ENCODE data around the gene CTAGE9.
"Not testable (repeated sequence)": the region's sequence is repeated elsewhere in the genome, so short reads cannot be mapped to it uniquely, and the experiment has no call there.

Gene CTAGE9, protein sequence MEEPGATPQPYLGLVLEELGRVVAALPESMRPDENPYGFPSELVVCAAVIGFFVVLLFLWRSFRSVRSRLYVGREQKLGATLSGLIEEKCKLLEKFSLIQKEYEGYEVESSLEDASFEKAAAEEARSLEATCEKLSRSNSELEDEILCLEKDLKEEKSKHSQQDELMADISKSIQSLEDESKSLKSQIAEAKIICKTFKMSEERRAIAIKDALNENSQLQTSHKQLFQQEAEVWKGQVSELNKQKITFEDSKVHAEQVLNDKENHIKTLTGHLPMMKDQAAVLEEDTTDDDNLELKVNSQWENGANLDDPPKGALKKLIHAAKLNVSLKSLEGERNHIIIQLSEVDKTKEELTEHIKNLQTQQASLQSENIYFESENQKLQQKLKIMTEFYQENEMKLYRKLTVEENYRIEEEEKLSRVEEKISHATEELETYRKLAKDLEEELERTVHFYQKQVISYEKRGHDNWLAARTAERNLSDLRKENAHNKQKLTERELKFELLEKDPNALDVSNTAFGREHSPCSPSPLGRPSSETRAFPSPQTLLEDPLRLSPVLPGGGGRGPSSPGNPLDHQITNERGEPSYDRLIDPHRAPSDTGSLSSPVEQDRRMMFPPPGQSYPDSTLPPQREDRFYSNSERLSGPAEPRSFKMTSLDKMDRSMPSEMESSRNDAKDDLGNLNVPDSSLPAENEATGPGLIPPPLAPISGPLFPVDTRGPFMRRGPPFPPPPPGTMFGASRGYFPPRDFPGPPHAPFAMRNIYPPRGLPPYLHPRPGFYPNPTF

DNA sequence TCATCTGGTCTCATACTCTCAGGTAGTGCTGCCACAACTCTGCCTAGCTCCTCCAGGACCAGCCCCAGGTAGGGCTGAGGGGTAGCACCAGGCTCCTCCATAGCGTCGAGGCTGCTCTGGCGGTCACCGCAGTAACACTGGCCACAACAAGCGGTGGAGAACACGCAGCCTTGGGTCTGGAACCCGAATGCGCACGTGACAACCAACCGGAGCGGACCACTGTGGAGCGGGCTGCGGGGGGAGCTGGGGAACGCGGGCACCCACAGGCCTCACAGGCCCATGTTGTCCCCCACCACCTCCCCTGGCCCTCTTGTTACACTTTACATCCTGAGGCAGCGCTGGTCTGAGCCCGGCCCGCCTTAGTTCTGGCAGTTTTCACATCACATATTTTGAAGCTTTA is at the start of gene CTAGE9:
Gene CTAGE9, minus strand, starts transcription at position 101 of the 400 bp plus-strand sequence. Its CDS starts 0 bp downstream, at position 101.
- DNase-seq (ENCODE audit: low read depth in 2 of 2): not testable (repeated sequence)

DNA sequence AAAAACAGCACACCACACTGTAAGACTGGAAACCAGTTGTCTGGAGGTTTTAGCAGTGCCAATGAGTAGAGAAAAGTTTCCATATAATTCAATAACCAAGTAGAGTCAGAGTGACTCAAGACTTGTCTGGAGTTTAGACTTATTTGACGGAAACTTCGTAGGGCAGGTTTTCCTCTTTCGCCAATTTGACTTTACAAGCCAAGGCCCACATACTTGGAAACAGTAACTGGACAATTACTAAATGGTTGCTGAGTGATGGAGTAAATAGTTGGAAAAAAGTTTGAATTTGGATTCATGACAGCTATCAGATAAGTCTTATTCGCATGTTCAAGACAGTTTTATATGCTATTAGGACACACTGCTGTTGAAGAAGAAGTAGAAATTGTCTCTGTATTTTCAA is 48.1 kb upstream of the CTAGE9 start:
- no peak for DNase-seq (ENCODE audit: low read depth in 2 of 2)

DNA sequence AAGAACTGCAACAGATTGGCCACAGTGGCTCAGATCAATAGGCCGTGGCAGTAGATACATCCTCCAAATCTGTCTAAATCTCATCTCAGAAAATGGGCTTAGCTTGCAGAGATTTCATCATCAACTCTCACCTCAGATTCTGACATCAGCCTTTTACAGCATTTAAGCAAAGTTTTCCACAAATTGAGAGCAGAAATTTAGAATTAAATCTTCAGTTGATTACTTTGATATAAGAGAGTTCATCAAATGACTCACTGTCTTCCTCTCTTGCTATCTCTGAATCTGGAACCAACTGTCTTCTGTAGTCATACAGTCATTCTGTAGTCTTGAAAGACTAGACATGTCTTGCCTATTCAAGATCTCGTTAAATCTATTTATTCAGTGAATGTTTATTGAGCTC is 45.2 kb upstream of the CTAGE9 start:
- DNase-seq (ENCODE audit: low read depth in 2 of 2): no peak

DNA sequence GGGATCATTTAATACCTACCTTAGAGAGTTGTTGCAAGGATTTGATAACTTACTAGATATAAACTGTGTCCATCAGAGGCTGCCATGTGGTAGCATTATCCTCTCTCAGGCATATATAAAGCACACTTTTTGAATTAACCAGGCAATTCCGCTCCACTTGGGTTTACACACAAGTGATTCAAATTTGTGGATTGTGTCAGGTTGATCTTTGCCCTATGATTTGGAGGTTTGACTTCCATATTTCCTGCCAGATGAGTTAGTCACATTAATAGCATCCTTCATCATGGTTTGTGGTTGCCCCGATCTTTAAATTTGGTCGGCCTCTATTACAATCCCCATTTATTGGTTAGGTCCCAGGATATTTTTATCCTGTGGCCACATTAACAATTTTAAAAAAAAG is 44.8 kb upstream of the CTAGE9 start:
- no peak for DNase-seq (ENCODE audit: low read depth in 2 of 2)

DNA sequence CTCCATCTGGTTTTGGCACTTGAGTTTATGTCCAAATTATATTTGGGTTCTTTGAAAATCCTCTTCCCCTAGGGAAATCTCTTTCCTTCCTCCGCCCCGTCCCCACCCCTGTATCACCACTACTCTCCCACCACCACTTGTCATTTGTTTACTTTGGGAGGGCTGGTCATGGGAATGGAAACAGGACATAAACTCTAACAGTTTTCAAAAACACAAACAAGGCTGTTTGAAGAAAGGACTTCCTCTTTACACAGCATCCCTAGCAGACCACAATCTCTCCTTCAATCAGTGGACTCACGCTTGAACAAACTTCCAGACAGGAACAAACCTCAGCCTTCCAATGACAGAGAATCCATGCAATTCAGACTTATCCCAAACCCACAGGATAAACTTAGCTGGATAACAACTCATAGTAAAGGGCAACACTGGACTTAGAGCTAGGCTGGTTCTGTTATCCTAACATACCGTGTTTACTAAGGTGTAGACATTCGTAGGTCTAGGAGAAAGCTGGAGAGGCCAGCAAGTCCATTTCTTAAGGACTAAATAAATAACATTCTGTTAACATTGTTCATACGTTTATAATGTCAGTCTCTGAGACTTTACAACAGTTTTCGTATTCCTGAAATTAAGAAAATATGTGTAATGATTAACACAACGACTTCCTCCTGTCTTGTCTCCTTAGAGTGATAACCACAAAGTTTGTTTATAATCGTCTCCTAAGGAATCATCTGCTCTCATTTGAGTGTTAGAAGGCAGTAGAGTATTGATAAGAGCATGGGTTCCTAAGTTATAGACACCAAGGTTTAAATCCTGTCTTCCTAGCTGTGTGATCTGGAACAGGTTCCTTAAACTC is 44.1 kb upstream of the CTAGE9 start:
- no peak for DNase-seq (ENCODE audit: low read depth in 2 of 2)

DNA sequence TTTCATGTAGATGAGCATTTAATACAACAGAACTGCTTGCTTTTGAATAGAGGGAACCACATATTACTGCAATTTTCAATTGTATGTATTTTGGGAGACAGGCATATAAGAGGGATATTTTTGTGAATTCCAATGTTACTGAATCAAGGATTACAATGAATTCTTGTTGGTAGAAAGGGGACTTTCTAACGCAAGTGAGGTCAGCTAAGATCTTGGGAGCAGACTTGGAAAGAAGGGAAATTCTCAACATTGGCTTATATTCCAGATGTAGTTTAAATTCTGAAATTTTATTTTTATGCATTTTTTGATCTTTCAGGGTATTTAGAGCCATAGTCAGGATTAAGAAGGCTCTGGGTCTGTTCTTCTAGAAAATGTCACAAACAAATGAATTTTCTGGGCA is 43.3 kb upstream of the CTAGE9 start:
- DNase-seq (ENCODE audit: low read depth in 2 of 2): no peak

DNA sequence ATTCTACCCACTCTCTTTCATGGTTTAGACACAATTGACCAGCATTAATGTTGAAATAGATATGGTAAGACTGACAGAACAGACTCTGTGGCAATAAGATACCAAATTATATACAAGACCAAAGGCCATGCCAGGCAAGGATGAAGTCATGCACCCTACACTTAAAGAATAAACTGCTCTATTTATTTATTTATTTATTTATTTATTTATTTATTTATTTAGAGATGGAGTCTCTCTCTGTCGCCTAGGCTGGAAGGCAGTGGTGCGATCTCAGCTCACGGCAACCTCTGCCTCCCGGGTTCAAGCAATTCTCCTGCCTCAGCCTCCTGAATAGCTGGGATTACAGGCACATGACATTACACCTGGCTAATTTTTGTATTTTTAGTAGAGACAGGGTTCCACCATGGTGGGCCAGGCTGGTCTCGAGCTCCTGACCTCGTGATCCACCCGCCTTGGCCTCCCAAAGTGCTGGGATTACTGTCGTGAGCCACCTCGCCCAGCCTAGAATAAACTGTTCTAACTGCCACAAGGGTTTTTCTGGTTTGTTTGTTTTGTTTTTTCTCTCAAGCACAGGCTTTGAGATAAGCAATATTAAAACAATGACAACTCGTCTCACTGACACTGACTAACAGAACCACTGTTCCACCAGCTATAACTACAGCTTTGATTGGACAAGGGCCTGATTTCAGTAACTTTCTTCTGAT is 40.3 kb upstream of the CTAGE9 start:
- not testable (repeated sequence) for DNase-seq (ENCODE audit: low read depth in 2 of 2)

DNA sequence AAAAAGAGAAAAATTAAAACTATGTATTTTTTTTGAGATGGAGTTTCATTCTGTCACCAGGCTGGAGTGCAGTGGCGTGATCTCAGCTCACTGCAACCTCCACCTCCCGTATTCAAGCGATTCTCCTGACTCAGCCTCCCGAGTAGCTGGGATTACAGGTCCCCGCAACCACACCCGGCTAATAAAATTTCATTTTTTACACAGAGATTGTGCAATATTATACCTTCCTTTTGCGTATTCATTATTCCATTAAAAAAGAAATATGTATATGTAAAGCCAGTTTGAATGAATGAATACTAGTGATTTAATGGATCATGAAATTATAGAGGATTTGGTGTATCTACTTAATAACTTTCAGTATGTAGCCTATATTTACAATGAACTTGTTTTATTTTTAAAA is 38.2 kb upstream of the CTAGE9 start:
- DNase-seq (ENCODE audit: low read depth in 2 of 2): no peak

DNA sequence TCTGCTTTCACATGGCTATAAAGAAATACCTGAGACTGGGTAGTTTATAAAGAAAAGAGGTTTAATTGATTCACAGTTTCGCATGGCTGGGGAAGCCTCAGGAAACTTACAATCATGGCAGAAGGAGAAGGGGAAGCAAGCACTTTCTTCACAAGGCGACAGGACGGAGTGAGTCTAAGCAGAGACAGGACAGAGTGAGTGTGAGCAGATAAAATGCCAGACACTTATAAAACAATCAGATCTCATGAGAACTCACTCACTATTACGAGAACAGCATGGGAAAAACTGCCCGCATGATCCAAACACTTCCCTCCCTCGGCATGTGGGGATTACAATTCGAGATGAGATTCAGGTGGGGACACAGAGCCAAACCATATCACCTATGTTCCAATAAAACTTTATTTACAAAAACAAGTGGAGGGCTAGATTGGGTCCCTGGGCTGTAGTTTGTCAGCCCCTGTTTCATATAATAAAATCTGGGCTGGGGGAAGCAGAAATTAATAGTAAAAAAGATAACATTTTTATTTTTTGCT is 37.1 kb upstream of the CTAGE9 start:
- no peak for DNase-seq (ENCODE audit: low read depth in 2 of 2)

DNA sequence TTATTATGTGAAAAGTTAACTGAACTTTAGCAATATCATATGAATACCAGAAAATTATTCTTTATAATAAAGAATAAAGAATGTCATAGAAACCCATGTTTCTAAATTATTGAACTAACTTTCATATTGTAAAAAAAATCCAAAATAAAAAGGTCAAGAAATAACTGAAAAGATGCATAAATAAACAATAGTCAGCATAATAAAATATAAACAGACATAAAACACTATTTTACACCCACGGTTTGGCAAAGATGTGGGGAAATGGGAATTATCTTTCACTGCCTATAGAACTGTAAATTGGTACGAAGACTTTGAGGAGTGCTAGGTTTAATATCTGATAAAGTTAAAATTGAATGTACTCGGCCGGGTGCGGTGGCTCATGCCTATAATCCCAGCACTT is 34.7 kb upstream of the CTAGE9 start:
- no peak for DNase-seq (ENCODE audit: low read depth in 2 of 2)

DNA sequence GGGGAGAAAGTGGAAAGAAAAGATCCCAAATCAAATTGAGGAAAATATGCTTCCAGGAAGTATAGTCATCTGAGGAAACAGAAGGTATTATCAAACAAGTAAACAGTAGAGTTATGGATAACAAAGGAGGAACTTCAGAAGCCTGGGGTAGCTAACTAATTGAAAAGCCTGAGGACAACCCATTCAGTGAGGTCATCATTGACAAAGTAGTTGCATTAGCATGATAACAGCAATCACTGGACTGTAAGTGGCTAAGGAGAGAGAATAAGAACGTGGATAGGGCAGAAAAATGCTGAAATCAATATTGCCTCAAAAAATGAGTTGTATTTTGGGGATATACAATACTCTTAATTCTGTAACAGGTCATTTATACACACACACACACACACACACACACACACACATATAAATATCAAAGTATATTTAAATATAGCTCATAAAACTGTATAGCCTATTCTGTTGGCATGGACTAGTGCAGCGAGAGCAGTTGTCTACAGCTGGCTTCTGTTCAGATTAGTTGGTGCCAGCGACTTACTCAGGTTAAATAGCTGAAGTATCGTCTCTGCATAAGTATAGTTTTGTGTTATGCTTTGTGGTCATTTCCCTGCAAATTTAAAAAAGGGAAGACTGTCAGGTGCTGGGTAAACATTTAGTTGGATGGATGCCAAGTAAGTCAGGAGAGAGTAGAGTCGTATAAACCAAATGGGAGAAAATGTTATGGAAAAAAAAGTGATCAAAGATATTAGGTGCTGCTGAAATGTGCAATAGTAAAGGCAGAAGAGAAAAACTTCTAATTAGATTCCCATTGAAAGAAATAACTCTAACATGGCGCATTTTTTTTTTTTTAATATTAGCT is 33.8 kb upstream of the CTAGE9 start:
- DNase-seq (ENCODE audit: low read depth in 2 of 2): no peak

DNA sequence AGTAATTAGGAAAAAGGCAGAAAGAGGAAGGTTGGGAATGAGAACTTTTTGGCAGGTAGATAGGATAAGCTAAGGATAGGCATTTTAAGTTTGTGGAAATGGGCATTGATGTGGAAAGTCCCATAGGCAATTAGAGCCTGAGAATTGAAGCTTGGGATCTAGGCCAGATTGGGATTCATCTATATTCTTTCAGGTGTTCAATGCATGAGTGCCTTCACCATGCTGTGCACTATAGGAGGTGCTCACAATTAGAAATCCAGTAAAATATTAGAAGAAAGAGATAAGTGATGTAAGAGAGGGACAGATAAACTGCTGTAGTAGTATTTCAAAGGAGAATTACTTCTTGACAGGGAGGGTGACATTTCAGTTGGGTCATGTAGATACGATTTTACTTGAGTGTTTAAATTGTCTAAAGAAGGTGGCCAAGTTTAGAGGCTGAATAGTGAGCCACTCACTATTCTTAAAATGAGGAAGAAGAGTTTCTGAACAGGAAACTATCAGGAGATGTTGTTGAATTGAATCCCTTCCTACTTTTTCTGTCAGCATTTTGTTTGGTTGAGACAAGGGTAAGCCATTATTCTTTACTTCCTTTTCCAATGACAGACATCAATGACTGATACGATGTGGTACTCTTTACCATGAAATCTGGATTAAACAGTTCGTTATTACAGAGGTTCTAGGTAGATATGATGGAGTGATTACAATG is 31.0 kb upstream of the CTAGE9 start:
- DNase-seq (ENCODE audit: low read depth in 2 of 2): no peak

DNA sequence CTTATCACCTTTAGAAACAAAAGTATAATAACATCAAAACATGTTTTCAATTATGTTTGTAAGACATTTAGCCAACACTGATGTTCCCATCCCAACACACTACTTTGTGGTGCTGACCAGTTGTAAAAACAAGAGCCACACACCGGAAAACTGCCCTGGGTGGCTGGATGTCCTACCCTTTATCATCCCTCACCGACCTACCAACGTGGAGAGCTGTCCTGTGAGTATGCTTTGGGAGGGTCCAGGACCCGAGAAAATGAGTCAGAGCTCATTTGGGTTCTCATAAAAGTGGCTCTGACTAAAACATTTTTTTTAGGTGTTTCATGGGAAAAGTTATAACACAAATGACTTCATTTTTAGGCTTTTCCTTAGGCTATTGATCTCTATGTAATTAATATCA is 29.3 kb upstream of the CTAGE9 start:
- DNase-seq (ENCODE audit: low read depth in 2 of 2): no peak

DNA sequence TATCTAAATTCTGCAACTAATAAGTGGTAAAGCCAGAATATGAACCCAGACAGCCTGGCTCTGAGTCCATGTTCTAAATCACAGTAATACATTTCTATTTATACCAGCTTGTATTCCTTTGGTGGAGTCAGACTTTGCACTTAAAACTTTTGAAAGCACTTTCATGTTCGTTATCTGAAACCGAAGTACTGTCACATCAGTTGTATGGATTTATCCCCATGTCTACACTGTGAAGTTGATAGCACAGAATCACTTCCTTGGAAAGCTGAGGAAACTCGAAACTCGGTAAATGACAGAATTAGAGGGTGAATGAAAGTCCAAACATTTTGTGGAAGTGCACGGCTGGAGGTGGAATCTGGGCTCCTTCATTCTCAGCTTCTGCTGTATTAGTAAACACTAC is 28.3 kb upstream of the CTAGE9 start:
- no peak for DNase-seq (ENCODE audit: low read depth in 2 of 2)

DNA sequence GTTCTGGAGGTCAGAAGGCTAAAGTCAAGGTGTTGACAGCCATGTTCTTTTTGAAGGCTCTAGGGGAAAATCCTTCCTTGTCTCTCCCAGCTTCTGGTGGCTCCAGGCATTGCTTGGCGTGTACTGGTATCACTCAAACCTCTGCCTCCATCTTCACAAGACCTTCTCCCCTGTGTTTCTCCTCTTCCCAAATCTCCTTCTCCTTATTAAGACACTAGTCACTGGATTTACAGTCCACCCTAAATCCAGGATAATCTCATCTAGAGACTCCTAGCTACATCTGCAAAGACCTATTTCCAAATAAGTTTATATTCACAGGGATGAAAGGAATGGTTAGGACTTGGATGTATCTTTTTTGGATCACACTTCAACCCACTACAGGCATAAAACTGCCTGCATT is 26.0 kb upstream of the CTAGE9 start:
- DNase-seq (ENCODE audit: low read depth in 2 of 2): no peak

DNA sequence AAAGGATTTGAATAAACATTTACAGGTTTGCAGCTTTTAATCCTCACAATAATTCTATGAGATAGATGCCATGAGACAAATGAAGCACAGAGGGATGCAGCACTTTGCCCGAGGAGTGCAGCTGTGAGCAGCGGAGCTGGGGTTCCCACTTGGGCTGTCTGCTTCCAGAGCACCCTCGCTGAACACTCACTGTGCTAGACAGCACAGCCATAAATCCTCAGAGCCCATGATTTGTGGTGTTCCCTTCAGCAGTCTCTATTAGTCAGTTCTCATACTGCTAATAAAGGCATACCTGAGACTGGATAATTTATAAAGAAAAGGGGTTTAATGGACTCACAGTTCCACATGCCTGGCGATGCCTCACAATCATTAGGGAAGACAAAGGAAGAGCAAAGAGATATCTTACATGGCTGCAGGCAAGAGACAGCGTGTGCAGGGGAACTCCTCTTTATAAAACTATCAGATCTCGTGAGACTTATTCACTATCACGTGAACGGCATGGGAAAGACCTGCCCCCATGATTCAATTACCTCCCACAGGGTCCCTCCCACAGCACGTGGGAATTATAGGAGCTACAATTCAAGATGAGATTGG is 25.3 kb upstream of the CTAGE9 start:
- DNase-seq (ENCODE audit: low read depth in 2 of 2): no peak

DNA sequence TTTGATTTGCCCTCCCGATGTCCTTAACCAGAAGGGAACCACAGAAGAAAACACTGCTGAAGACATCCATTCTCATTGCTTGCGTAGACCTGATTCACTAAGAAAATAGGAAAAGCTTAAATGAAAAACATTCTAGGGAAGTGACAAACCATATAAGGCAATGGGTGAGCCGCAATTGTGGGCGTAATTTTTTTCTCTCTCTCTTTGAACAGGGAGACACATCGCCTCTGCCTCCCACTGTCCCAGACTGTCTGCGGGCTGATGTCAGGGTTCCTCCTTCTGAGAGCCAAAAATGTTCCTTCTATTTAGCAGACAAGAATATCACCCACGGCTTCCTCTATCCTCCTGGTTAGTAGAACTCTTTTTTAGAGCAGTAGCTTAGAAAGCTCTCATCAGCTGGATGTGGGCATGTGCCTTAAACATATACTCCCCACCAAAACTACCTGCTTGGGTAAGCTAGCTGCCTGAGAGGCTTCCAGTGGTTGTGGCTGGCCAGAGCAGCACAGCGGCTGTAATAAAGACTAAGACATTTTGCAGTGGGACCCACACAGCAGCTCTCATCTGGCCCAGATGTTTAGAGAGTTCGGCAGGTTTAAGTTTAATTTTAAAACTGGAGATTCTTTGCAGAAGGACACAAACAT is 22.7 kb upstream of the CTAGE9 start:
- no peak for DNase-seq (ENCODE audit: low read depth in 2 of 2)

DNA sequence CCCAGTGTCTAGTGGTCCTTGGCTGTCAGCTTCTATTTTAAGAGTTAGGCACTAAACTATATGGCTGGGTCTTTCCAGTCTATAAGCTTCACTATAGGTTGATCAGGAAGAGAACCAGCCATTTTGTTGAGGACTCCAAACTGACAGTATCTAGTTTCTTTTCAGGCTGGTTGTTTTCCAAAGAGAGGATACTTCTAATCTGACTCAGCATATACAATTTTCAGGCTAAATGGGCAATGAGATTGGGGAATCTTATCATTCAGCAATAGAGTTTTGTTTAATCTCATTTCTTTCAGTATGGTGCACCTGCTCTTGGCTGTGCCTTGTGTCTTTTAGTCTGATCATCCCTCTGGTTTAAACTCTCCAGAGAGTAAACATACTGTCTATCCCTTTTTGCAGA is 20.4 kb upstream of the CTAGE9 start:
- DNase-seq (ENCODE audit: low read depth in 2 of 2): no peak

DNA sequence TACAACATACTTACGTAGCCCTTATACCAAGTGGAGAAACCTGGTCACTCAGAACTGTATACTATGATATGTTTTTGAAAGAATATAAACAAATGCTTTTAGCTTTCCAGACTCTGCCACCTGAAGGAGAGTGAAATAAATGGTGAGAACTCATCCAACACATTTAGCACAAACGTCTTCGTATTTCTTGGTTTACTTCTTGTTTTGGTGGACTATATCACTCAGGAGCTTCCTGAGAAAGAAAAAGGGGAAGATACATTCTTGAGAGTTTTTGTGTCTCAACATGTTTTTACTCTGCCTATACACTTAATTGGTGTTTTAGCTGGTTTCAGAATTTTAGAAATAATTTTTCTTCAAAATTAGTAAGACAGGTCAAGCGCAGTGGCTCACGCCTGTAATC is 19.4 kb upstream of the CTAGE9 start:
- no peak for DNase-seq (ENCODE audit: low read depth in 2 of 2)
